ENCODE data around the gene KRTAP4-5.
"Not testable (repeated sequence)": the region's sequence is repeated elsewhere in the genome, so short reads cannot be mapped to it uniquely, and the experiment has no call there.

The KRTAP4-5 gene

GRCh38 chr17:41145261-41145660 is 4.4 kb downstream of the KRTAP4-5 start:
- no peak for DNase-seq

DNA sequence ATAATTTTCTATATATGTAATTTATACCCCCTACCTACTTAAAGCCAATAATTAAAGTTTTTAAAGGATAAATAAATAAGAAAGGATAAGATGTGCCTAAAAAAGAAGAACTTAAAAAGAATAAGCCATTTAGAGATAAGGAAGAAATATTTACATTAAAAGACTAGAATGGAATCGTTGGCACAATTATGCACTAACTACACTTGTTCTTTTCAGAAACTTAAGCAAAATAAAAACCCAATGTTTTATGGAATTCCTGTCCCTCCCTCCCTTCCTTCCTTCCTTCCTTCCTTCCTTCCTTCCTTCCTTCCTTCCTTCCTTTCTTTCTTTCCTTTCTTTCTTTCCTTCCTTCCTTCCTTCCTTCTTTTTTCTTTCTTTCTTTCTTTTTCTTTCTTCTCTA is 4.8 kb downstream of the KRTAP4-5 start:
- DNase-seq: no peak

DNA sequence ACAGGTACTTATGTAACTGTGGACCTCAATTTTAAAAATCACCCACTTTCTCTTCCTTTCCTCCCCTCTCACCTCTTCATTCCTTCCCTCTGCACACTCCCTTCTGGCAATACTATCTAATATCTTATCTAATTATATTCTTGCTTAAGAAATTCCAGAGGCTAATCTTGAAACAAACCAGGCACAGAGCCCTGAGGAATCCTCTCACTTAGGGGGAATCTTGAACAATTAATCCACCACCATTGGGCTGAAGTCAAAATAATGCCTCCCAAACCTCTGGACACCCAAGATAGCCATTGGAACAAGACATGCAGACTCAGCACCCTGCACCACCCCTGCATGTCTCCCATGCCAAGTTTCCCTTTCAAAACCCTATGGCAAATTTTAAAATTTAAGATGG is 8.3 kb downstream of the KRTAP4-5 start:
- no peak for DNase-seq

DNA sequence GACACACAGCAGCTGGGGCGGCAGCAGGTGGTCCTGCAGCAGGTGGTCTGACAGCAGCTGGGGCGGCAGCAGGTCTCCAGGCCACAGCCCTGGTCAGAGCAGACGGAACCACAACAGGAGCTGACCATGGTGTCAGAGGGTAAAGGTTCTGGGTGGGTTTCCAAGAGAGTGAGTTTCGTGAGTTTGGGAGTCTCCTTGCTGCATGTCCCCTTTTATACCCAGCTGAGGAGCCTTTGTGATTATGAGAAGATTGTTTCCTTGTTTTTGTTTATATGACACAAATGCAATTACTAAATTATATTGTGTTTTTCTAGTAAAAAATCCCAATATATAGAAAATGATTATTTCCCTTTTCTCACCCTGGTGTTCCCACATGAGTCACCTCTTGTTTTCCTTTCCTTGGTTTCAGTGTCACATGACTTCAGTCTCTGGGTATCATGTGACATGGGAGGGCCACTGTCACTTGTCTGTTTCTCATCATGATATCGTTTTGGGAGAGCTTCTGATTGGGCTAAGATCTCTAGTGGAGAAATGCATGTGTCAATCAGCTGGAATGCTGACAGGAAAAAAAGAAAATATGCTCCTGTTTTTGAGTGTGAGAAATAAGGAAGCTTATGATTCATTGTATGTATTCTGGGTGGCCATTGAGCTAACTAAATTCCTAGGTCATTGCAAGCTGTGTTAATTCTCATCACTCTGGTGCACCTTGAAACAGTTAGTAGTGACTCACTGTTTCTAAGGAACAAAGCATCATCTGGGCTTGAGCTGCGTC is 9.1 kb downstream of the KRTAP4-5 start, which contains the start of gene KRTAP4-6:
Gene KRTAP4-6 (minus strand): TSS at position 185 of the 772 bp plus-strand sequence. CDS start 57 bp downstream, at position 128.
- no peak for DNase-seq

- not testable (repeated sequence) for DNase-seq
Observed at GRCh38 chr17:41139865-41140264, 9.8 kb downstream of the KRTAP4-5 start.

- DNase-seq: no peak
Observed at GRCh38 chr17:41133880-41134735, 15.5 kb downstream of the KRTAP4-5 start.

- no peak for DNase-seq
Observed at GRCh38 chr17:41131979-41132378, 17.6 kb downstream of the KRTAP4-5 start.

- DNase-seq: no peak
Observed at GRCh38 chr17:41127371-41127770, 22.3 kb downstream of the KRTAP4-5 start.

DNA sequence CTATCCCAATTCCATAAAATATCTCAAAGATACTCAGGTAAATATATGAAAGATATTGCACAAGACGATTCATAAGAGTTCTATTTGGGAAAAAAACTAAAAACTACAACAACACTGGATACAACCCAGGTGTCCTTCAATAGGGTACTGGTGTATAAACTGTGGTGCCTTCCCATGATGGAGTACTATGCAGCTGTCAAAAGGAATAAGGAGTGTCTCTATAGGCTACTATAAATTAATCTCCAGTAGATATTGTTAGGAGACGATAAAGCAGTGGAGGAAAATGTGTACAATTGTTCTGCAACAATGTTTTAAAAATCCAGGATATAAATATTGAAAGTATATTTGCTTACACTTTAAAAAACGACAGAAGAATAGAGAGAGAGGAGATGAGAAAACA is 23.2 kb downstream of the KRTAP4-5 start:
- no peak for DNase-seq

- no peak for DNase-seq
Observed at GRCh38 chr17:41125064-41125463, 24.6 kb downstream of the KRTAP4-5 start.

DNA sequence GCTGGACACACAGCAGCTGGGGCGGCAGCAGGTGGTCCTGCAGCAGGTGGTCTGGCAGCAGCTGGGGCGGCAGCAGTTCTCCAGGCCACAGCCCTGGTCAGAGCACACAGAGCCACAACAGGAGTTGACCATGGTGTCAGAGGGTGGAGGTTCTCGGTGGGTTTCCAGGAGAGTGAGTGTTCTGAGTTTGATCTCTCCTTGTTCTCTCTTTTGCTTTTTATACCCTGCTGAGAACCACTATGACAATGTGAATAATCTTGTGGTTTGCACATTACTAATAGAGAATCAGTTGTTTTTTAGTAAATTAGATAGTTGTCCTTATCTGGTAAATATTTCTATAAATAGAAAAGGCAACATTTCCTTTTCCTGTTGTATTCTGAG is 25.6 kb downstream of the KRTAP4-5 start, which contains the start of gene KRTAP4-12:
Gene KRTAP4-12 (minus strand): TSS at position 192 of the 381 bp plus-strand sequence. CDS start 60 bp downstream, at position 132.
- DNase-seq: not testable (repeated sequence)

- DNase-seq: not testable (repeated sequence)
Observed at GRCh38 chr17:41123292-41123990, 26.2 kb downstream of the KRTAP4-5 start.

DNA sequence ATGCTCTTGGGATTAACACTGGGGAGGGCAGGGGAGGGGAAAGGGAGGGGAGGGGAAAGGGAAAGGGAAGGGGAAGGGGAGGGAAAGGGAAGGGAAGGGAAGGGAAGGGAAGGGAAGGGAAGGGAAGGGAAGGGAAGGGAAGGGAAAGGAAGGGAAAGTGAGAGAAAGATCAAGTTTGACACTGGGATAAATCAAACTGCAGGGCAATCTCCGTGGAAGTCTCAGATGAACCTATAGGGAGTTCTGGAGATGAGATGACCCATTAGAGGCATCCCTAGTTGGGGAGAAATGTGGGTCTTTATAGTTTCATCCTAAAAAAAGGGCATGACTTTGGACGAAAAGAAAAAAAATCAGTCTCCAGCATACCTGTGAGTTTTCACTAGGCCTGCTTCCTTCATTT is 27.9 kb downstream of the KRTAP4-5 start:
- DNase-seq: no peak

GRCh38 chr17:41119696-41120690 is 29.6 kb downstream of the KRTAP4-5 start:
- DNase-seq: not testable (repeated sequence)

DNA sequence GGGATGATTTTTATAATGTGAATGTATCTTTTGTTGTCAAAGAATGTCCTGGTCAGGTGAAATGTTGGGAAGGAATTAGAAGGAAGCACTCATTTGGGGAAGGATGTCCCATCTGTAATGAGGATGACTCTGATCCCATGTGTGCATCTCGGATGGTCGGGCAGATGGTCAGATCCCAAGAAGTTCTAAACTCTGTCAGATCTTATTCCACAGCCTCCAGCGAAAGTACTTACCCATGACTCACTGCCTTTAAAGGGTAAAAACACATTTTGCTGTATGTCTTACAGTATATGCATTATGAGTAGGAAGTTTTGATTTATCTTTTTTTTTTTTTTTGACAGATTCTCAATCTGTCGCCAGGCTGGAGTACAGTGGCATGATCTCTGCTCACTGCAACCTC is 30.9 kb downstream of the KRTAP4-5 start:
- DNase-seq: no peak

DNA sequence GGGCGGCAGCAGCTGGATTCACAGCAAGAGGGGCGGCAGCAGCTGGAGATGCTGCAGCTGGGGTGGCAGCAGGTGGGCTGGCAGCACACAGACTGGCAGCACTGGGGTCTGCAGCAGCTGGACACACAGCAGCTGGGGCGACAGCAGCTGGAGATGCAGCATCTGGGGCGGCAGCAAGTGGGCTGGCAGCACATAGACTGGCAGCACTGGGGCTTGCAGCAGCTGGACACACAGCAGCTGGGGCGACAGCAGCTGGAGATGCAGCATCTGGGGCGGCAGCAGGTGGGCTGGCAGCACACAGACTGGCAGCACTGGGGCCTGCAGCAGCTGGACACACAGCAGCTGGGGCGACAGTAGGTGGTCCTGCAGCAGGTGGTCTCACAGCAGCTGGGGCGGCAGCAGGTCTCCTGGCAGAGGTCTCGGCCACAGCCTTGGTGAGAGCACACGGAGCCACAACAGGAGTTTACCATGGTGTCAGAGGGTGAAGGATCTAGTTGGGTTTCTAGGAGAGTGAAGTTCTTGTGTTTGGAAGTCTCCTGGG is 31.7 kb downstream of the KRTAP4-5 start, which contains the start of gene KRTAP4-11:
Gene KRTAP4-11 (minus strand): TSS at position 528 of the 541 bp plus-strand sequence. CDS start 58 bp downstream, at position 470.
- DNase-seq: not testable (repeated sequence)

- no peak for DNase-seq
Observed at GRCh38 chr17:41116297-41116696, 33.3 kb downstream of the KRTAP4-5 start.

DNA sequence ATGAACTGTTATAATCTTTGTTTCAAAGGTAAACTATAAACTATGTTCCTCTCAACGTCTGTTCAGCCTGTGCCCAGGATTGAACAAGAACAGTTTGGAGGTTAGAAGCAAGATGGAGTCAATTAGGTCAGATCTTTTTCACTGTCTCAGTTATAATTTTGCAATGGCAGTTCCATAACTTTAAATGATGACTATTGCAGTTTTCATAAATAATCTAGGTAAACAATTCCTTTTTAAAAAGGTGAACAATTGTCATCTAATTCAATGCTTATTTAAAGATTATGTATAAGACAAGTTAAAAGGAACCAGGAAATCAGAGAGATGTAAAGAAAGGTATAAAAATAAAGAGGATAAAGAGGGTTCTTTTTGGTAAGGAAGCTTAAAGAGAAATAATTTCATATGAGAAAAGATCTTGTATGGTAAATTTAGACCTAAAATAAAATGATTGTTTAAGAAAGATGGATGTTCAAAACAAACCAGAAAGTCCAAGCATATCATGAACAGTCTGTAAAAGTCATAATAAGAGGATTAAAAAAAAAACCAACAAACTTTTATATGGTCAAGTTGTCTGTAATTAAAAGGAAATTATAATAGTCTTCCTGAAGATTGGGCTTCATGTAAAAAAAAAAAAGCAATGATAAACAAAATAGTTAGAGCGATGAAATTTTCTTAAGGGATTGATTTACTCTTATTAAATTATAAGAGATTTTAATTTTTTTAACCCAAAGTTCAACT is 38.3 kb downstream of the KRTAP4-5 start:
- no peak for DNase-seq

DNA sequence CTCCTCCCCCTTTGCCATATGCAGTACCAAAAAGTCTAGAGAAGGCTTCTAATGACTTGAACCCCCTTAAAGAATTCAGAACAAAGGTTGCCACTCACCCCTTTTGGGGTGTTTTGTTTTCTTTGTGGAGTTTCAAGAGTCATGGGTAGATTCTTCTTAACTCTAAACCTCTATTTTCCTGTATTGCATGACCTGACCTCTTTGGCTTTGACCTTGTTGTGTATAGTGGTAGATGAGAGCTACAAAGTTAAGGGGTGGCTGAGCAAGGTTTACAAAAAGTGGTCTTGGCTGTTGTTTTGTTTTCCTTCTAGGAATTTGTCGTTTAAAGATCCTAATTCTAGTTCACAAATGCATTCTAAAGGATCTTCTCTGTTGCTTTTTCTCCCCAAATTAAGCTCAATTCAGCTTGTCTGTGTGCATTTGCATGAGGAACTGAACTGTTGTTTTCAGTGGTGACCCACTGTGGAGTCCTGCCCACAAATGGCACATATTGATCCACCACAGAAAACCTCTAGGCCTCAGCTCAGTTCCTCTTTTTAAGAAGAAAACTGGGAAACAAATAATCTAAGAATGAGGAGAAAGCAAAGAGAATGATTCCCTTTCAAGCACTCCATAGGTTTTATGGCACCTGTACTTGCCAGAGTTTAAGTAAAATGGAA is 40.8 kb downstream of the KRTAP4-5 start:
- DNase-seq: not testable (repeated sequence)

- no peak for DNase-seq
Observed at GRCh38 chr17:41107941-41108450, 41.6 kb downstream of the KRTAP4-5 start.
